ENCODE results near the gene MXD1. TPM values are rescaled to one million over a fixed set of nuclear protein-coding genes. Genes with fewer than 3 reads are reported as not detected.

The MXD1 gene
- polyA plus RNA-seq, 2 of the 4 experiments (the other 2 are of a cell fraction): 2.0 to 8.3 TPM

DNA sequence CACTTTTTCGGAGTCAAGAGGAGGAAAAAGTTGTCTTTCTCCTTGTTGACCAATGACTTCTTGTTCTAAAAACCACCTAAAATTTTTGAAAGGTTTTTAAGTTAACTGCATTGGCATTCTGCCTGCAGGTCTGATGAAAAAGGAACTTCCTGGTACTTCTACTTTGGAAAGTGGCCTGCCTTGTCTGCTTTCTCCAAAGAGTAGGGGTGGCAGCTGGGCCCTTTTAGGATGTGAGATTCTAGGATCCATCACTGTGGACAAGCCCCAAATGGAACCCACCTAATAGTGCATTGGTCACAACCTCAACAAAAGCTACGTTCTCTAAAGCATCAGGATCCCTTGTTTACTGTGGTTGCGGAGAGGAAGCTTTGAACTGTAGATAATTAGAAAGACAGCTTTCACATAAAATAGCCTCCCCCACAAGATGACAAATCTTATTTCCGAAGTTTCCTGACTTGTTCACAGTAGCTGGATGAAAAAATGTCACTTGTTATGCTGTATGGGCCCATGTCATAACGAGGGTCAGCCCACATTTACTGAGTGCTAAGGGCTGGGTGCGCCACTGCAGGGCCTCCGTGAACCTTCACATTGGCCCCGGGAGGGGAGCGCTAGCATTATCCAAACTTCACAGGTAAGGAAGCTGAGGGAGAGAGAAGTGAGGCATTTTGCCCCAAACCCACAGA, 29.1 kb downstream of the MXD1 start (continued):
- TF ChIP-seq CHD2 (IDR thresholded peaks at IDR 0.05; ENCODE audit: low read length, partially characterized antibody) (no peak), SREBF2 (IDR thresholded peaks at IDR 0.05) (no peak)

DNA sequence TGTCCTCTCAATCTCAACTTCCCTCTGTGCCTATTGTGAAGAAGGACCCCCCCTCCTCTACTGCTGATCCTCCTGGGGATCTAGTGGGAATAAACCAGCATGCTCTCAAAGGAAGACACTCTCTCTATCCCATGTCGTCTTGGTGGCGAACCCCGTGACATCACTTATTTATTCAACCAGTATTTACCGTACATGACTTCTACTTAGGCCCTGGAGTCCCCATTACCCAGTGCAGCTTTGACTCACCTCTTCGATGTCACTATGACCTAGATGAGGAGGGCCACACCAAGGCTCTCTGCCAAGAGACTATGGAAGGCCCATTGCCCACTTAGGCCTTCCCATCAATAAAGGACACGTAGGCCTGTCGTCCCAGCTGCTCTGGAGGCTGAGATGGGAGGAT, 29.8 kb downstream of the MXD1 start:
- Histone ChIP-seq H3K27ac (no peak overlapping the region), H3K4me2 (no peak overlapping the region), H3K9me3 (no peaks in the 10 kb centered on the region), H3K4me3 (no peak overlapping the region), H3K4me1 (peaks cover 19% of the 10 kb centered on the region)
- CTCF ChIA-PET: interaction anchor here (0.9 to 4.8 kb wide), 5 partner anchors 10 to 198 kb away, joined by 3 to 22 read pairs (median 13); partner anchors contain the start of gene MXD1
- DNase-seq (ENCODE audit: low read depth in 1 of 2, low spot score in 1 of 2) (no peak), ATAC-seq (no peak), FAIRE-seq (no peak)
- POLR2A ChIA-PET: interaction anchor here (1.1 kb wide), 1 partner anchor 30 kb away, joined by 3 read pairs; no protein-coding TSS in a partner anchor
- TF ChIP-seq POLR2AphosphoS2 (conservative IDR thresholded peaks at IDR 0.05; ENCODE audit: low read length) (no peak), EP300 (IDR thresholded peaks at IDR 0.05) (no peak), RCOR1 (IDR thresholded peaks at IDR 0.05; ENCODE audit: low read depth, low read length) (no peak), JUNB (IDR thresholded peaks at IDR 0.05) (no peak), ZNF302 (CRISPR knock-in tag; IDR thresholded peaks at IDR 0.05) (no peak), CEBPB (IDR thresholded peaks at IDR 0.05) (no peak), MYC (IDR thresholded peaks at IDR 0.05; ENCODE audit: borderline replicate concordance, low read length) (no peak), MAZ (IDR thresholded peaks at IDR 0.05; ENCODE audit: borderline replicate concordance, low read depth, low read length) (no peak), EHMT2 (IDR thresholded peaks at IDR 0.05; ENCODE audit: low read depth) (no peak), SMC3 (IDR thresholded peaks at IDR 0.05) (no peak), CHD2 (IDR thresholded peaks at IDR 0.05; ENCODE audit: low read length, partially characterized antibody) (no peak), POLR2A (IDR thresholded peaks at IDR 0.05; ENCODE audit: low read length) (no peak), SREBF2 (IDR thresholded peaks at IDR 0.05) (no peak), TFCP2L1 (CRISPR knock-in tag; IDR thresholded peaks at IDR 0.05) (no peak), RFX5 (IDR thresholded peaks at IDR 0.05) (no peak), NR3C1 (IDR thresholded peaks at IDR 0.05) (no peak), KDM1A (IDR thresholded peaks at IDR 0.05; ENCODE audit: low read depth) (no peak)
- TF ChIP-seq, protein P1, sequence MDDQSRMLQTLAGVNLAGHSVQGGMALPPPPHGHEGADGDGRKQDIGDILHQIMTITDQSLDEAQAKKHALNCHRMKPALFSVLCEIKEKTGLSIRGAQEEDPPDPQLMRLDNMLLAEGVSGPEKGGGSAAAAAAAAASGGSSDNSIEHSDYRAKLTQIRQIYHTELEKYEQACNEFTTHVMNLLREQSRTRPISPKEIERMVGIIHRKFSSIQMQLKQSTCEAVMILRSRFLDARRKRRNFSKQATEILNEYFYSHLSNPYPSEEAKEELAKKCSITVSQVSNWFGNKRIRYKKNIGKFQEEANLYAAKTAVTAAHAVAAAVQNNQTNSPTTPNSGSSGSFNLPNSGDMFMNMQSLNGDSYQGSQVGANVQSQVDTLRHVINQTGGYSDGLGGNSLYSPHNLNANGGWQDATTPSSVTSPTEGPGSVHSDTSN (IDR thresholded peaks at IDR 0.05): no peak
- TF ChIP-seq, protein P2, sequence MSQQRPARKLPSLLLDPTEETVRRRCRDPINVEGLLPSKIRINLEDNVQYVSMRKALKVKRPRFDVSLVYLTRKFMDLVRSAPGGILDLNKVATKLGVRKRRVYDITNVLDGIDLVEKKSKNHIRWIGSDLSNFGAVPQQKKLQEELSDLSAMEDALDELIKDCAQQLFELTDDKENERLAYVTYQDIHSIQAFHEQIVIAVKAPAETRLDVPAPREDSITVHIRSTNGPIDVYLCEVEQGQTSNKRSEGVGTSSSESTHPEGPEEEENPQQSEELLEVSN (IDR thresholded peaks at IDR 0.05; ENCODE audit: borderline replicate concordance, low read depth): no peak
- TF ChIP-seq, protein P3, sequence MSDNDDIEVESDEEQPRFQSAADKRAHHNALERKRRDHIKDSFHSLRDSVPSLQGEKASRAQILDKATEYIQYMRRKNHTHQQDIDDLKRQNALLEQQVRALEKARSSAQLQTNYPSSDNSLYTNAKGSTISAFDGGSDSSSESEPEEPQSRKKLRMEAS (IDR thresholded peaks at IDR 0.05): no peak
- 90% methylated on average over 7 of the region's 7 CpGs for WGBS (ENCODE audit: missing lambda C conversion rate)

DNA sequence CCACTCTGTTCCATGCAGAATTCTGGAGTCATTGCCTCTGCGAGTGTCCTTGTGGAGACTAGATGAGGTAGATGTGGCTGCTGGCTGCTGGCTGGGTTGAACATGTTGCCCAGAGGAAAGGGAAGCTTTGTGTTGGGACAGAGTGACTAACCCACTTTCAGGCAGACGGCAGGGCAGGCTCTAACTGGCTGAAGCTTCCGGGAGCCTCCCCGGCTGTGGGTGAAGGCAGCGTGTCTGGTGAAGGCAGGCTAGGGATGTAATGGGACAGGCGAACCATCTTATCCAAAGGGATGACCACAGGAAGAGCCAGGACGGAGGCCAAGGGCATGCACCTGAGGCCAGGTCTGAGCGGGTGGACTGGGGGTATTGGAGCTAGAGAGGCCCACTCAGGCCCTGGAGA, 30.5 kb downstream of the MXD1 start:
- H3K4me1 ChIP-seq: peaks cover 19% of the 10 kb centered on the region
- H3K4me2 ChIP-seq: no peak overlapping the region
- no peak overlapping the region for H3K4me3 ChIP-seq
- DNase-seq (ENCODE audit: low read depth in 1 of 2, low spot score in 1 of 2) (no peak), ATAC-seq (no peak), FAIRE-seq (no peak)
- ChIA-PET POLR2A (interaction anchor here (1.1 kb wide), 1 partner anchor 31 kb away, joined by 3 read pairs; no protein-coding TSS in a partner anchor), CTCF (interaction anchor here (0.9 to 4.8 kb wide), 7 partner anchors 9 to 221 kb away, joined by 3 to 22 read pairs (median 5); partner anchors contain the start of gene MXD1)
- TF ChIP-seq ZNF302 (CRISPR knock-in tag; IDR thresholded peaks at IDR 0.05): no peak
- TF ChIP-seq HOXA7 (CRISPR knock-in tag; IDR thresholded peaks at IDR 0.05): no peak
- no peak for TF ChIP-seq CBX8 (IDR thresholded peaks at IDR 0.05)
- no peak for TF ChIP-seq MAFK (IDR thresholded peaks at IDR 0.05; ENCODE audit: partially characterized antibody)
- H3K27ac ChIP-seq: peak overlapping the region; percentile 49 to 69; a peak in 5 of 6 replicates
- WGBS (ENCODE audit: missing lambda C conversion rate): 90% methylated on average over 8 of the region's 8 CpGs
- H3K9me3 ChIP-seq: no peaks in the 10 kb centered on the region
